Gastrocnemius medialis (tissue), 4 donors: ENCODE measurements around the gene HLCS.
"Not testable (repeated sequence)": the region's sequence is repeated elsewhere in the genome, so short reads cannot be mapped to it uniquely, and the experiment has no call there.

Experiments
- CTCF ChIP-seq, 5 experiments: fragments of 450-650 bp in 3 of 5; fragments of 200-600 bp in 2 of 5; sonication (generic) in 2 of 5; IDR thresholded peaks in 4 of 5; conservative IDR thresholded peaks in 1 of 5; 1 replicate in 4 of 5; 2 replicates in 1 of 5; pipeline ENCODE4 v1.5.1; 2016 to 2019; ENCODE audit warnings: antibody characterized with exemption in 5 of 5, mild to moderate bottlenecking in 3 of 5, moderate library complexity in 3 of 5
- POLR2A ChIP-seq, 2 donors: fragments of 450-650 bp; IDR thresholded peaks; one replicate each; pipeline ENCODE4 v1.6.1; 2017; ENCODE audit warnings: antibody characterized with exemption in 2 of 2, mild to moderate bottlenecking in 2 of 2, moderate library complexity in 2 of 2

- TF ChIP-seq CTCF (IDR thresholded peaks at IDR 0.05 in 4 of 5, conservative IDR thresholded peaks at IDR 0.05 in 1 of 5); POLR2A (IDR thresholded peaks at IDR 0.05): not testable (repeated sequence)
Measured at GRCh38 chr21:36952331-36952730, 14.1 kb downstream of the HLCS start.
